NK-92 (cell line): Measurements from ENCODE around the gene ZCRB1.

Experiments
- DNase-seq: peaks from one replicate; lab custom pipeline; 2025; ENCODE audit not compliant: unreplicated experiment; lab: John Stamatoyannopoulos, UW

ZCRB1 gene

DNA sequence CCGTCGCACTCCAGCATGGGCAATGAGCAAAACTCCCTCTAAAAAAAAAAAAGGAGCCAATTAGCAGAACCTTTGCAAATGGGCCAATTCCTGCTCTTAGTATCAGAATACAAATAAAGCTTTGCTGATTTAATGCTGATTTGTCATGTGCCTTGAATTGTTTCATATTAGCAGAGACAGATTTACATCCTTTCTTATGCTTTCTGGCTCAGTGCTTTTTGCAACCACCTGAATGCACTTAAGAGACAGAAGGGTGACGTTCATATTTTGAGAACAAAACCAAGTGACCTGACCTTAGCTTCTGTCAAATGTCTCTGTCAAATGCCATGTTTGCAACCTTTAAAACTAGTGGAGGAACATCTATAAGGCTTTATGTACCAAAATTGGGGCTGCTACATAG lies 44.0 kb downstream of the ZCRB1 start:
- DNase-seq = no peak

DNA sequence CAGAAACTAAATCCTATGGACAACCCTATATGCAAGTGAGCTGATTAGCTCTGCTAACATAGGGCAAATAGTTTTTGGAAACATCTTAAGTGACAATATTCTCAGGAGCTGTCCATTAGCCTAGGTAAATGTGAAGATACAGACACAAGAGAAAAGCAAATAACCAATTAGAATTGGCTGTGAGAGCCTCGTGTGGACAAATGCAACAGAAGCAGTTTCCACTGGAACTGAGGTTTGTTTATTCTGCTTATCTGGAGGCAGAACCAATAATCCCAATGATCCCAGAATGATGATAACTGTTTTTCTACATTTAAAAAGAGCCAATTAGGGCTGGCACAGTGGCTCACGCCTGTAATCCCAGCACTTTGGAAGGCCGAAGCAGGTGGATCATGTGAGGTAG lies 44.6 kb downstream of the ZCRB1 start:
- no peak for DNase-seq

DNA sequence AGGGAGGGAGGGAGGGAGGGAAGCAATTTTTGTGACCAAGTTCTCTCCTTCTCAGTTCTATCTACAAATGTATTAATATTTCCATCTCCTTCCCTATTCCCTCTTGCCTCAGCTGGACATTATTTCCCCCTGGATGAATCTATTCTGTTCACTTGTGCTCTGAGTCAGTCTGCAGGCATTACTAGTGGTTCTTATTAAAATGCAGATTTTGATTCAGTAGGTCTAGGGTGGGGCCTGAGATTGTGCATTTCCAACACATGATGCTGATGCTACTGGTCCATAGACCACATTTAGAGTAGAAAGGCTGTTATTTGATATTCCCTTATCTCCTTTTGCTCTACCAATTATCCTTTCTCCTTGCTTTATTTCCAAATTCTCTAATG lies 47.8 kb downstream of the ZCRB1 start:
- no peak for DNase-seq

DNA sequence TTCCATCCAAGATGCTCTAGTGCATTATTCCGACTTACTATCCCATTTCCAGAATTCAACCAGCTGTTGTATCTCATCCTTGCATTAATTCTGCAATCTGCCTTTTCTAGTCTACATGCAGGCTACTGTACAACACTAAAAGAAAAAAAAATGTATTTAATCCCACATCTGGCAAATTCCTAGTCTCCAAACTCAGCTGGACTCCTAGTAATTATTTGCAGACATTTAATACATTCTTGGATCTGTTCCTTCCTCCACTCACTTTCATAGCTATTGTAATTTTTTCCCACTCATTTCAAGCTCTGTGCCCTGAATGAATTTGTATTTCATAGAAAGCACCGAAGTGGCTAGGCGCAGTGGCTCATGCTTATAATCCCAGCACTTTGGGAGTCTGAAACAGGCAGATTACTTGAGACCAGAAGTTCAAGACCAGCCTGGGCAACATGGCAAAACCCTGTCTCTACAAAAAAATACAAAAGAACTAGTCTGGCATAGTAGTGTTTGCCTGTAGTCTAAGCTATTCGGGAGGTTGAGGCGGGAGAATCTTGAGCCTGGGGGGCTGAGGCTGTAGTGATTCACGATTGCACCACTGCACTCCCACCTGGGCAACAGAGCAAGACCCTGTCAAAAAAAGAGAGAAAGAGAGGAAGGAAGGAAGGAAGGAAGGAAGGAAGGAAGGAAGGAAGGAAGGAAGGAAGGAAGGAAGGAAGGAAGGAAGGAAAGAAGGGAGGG lies 48.3 kb downstream of the ZCRB1 start:
- no peak for DNase-seq

DNA sequence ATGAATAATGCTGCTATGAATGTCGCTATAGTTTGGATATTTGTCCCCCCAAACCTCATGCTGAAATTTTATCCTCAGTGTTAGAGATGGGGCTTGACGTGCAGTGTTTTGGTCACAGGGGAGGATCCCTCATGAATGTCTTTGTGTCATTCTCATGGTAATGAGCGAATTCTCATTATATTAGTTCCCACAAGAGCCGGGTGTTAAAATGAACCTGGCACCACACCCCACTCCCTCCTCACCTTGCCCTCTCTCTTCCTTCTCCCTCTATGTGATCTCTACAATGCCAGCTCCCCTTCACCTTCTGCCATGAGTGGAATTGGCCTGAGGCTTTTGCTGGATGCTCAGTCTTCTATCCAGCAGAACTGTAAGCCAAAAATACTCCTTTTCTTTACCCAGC lies 50.4 kb downstream of the ZCRB1 start:
- DNase-seq = no peak

DNA sequence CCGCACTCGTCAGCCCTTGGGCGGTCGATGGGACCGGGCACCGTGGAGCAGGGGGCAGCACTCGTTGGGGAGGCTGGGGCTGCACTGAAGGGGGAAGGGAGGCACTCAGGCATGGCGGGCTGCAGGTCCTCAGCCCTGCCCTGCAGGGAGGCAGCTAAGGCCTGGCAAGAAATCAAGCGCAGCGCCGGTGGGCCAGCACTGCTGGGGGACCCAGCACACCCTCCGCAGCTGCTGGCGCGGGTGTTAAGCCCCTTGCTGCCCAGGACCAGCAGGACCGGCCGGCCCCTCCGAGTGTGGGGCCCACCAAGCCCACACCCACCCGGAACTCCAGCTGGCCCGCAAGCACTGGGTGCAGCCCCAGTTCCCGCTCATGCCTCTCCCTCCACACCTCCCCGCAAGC lies 52.2 kb downstream of the ZCRB1 start:
- DNase-seq = no peak

DNA sequence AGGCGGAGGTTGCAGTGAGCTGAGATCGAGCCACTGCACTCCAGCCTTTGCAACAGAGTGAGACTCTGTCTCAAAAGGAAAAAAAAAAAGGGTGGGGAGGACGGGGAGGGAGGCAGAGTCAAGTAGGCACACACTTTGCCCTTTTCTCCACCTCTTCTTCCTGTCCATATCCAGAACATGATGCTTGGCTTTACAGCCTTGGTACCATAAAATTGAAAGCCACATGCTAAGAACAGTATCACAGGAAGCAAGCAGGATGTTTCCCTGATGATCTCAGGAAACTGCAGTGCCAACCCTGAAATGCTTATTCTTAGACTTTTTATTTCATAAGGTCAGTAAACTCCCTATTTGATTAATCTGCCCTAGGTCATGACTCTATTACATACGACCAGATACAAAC lies 55.3 kb downstream of the ZCRB1 start:
- no peak for DNase-seq

DNA sequence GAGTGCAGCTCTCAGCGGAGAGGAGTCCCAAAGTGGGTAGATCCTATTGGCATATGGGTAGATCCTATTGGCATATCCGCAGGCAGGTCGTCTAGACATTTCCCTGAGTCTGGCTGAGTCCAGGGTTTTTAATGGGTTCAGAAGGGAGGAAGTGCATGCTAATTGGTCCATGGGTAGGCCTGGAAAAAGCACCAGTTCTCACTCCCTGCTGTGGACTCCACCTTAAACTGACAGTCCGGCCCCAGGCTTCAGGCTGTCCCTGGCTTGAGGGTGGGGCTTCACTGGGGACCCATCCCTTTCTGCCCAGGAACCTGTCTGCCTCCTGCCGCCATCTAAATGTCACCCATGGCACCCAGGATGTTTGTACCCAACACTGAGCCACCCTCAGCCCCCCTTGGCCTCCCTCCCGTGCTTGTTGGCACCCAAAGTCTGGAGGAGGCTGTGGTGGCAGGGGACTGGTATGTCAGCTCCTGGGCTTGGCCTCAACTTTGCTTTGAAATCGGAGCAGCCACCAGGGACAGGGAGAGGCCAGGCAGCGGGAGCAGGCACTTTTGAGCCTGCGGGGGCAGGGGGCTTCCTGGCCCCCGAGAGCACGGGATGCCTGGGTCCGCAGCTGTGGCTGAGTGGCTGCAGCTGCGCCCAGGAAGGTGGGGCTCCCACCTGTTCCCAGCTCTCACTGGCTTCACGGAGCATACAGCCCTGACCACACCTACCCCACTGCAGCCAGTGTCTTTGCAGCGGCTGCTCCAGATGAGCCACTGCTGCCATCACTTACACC lies 58.3 kb downstream of the ZCRB1 start:
- DNase-seq = no peak

DNA sequence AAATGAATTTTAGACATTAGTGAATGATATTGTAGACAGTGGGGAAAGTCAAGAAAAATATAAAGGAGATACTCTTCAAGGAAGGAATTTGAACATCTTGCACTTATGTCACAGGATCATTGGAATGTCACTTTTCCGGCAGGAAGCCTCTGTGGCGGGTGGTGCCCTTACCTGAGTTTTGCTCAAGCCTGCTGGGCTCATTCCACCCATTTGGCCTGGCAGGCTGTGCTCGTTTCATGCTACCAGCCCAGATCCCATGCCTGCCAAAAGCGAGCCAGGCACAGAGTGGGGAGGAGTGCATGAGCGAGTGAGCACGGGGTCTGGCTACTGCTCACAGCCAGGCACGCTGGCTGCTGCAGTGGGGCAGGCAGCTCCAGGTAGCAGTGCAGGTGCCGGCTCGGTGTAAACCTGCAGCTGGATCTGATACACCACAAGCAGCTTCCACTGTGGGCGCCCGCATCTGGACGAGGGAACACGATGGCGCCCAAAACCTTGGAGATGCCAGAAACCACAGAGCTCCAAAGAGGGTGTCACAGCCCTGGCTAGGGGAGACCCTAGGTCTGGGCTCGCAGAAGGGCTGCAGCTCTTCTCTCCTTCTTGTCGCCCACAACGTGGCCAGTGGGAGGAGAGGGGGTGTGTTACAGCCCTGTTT lies 59.2 kb downstream of the ZCRB1 start:
- no peak for DNase-seq

DNA sequence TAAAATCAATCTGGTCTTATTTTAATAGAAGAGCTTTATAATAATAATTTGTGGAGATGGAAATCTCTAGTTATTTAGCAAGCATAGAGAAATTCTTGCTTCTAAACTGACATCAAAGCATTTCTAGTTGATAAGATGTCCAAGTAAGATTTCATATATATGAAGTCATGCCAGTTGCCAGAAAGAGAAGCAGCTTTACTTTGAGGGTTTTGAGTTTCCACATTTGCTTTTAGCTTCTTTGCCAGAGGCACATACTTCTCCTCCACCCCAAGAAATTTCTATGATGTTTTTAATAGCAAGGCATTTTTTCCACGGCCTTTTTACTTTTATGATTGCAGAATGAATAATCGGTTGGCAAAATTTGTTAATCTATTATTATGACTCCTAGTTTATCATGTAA lies 63.6 kb downstream of the ZCRB1 start:
- no peak for DNase-seq
